ENCODE results near the gene MAN1B1. TPM values are rescaled to one million over a fixed set of nuclear protein-coding genes. Genes with fewer than 3 reads are reported as not detected.
A peak's percentile ranks its signal among the peaks of the same experiment; 100 is the strongest.

MAN1B1 gene
- total RNA-seq, 1 experiment from 2014 or later: 57.2 TPM

- in situ Hi-C loops (cut with HindIII; ENCODE audit: low pct_unique_long_range_greater_than_20kb, low sequenced_read_pairs) (no loop called here), intact Hi-C loops (cut with micrococcal nuclease; ENCODE audit: unreplicated experiment) (no loop called here)
- peak overlapping the region; percentile 68 to 75 for H3K4me3 ChIP-seq (ENCODE audit: low read depth in 2 of 2, low read length in 2 of 2)
- H3K4me1 ChIP-seq (ENCODE audit: control insufficient read depth, insufficient read depth, low read length): peaks cover 3% of the 10 kb centered on the region; the same call in 1 of the 2 replicates
- CTCF ChIA-PET: interaction anchor here (0.5 to 1.0 kb wide), 3 partner anchors 21 to 100 kb away, joined by 3 to 9 read pairs (median 3); no protein-coding TSS in a partner anchor
- TF ChIP-seq TCF7L2 (IDR thresholded peaks at IDR 0.05; ENCODE audit: low read depth, low read length): no peak
- TF ChIP-seq POLR2AphosphoS5 (IDR thresholded peaks at IDR 0.05; ENCODE audit: low read depth, low read length): peak; percentile 84
- H3K27ac ChIP-seq (ENCODE audit: low read length): peak overlapping the region; percentile 91
- no TSS peak for BruUV-seq (replicated peaks)
- H3K9me3 ChIP-seq (ENCODE audit: control insufficient read depth, insufficient read depth, low read depth, low read length): no peaks in the 10 kb centered on the region
- 0 out of 2 replicates have a peak, but pooled peaks cover 3% of the 10 kb centered on the region for H3K36me3 ChIP-seq (ENCODE audit: control insufficient read depth, insufficient read depth, low read length)
- H3K27me3 ChIP-seq (ENCODE audit: control insufficient read depth, insufficient read depth, low read length): no peaks in the 10 kb centered on the region
- POLR2A ChIA-PET: interaction anchor here (0.6 to 1.1 kb wide), 4 partner anchors 21 to 117 kb away, joined by 3 to 10 read pairs (median 4); no protein-coding TSS in a partner anchor
- ATAC-seq (peak; percentile 97), DNase-seq (ENCODE audit: low read depth, low spot score) (peak; percentile 39)
Observed at GRCh38 chr9:137129456-137130175, 42.8 kb downstream of the MAN1B1 start.

- no TSS peak for BruUV-seq (replicated peaks)
- Histone ChIP-seq H3K36me3 (ENCODE audit: control insufficient read depth, insufficient read depth, low read length) (0 out of 2 replicates have a peak, but pooled peaks cover 3% of the 10 kb centered on the region), H3K4me3 (ENCODE audit: low read depth in 2 of 2, low read length in 2 of 2) (peak overlapping the region; percentile 68 to 75), H3K9me3 (ENCODE audit: control insufficient read depth, insufficient read depth, low read depth, low read length) (no peaks in the 10 kb centered on the region), H3K4me1 (ENCODE audit: control insufficient read depth, insufficient read depth, low read length) (peaks cover 3% of the 10 kb centered on the region; the same call in 1 of the 2 replicates), H3K27me3 (ENCODE audit: control insufficient read depth, insufficient read depth, low read length) (no peaks in the 10 kb centered on the region), H3K27ac (ENCODE audit: low read length) (peak overlapping the region; percentile 91)
- TF ChIP-seq POLR2AphosphoS5 (IDR thresholded peaks at IDR 0.05; ENCODE audit: low read depth, low read length): no peak
- no peak for TF ChIP-seq TCF7L2 (IDR thresholded peaks at IDR 0.05; ENCODE audit: low read depth, low read length)
- no peak for TF ChIP-seq SIN3A (IDR thresholded peaks at IDR 0.05; ENCODE audit: borderline replicate concordance, insufficient read depth, low read depth, low read length)
- no peak for TF ChIP-seq CTCF (IDR thresholded peaks at IDR 0.05)
- TF ChIP-seq REST (IDR thresholded peaks at IDR 0.05; ENCODE audit: insufficient read depth in 1 of 2, low read depth in 2 of 2, low read length in 1 of 2): no peak
- ChIA-PET CTCF (interaction anchor here (0.5 to 1.0 kb wide), 3 partner anchors 20 to 101 kb away, joined by 3 to 9 read pairs (median 3); no protein-coding TSS in a partner anchor), POLR2A (interaction anchor here (0.6 to 1.1 kb wide), 4 partner anchors 10 to 116 kb away, joined by 3 to 10 read pairs (median 4); no protein-coding TSS in a partner anchor)
- in situ Hi-C loops (cut with HindIII; ENCODE audit: low pct_unique_long_range_greater_than_20kb, low sequenced_read_pairs) (no loop called here), intact Hi-C loops (cut with micrococcal nuclease; ENCODE audit: unreplicated experiment) (no loop called here)
- DNase-seq (ENCODE audit: low read depth, low spot score) (no peak), ATAC-seq (peak; percentile 62; the same call in 1 of the 2 replicates)
Observed at GRCh38 chr9:137130176-137130755, 43.5 kb downstream of the MAN1B1 start.
